ENCODE results near the gene TANGO2.
A peak's percentile ranks its signal among the peaks of the same experiment; 100 is the strongest.

Gene TANGO2

GRCh38 chr22:19998991-19999820, 21.7 kb upstream of the TANGO2 start:
- peaks cover 15% of the 10 kb centered on the region for H3K36me3 Mint-ChIP-seq
- H3K4me3 Mint-ChIP-seq, result no peak overlapping the region

GRCh38 chr22:20000246-20001081, 20.4 kb upstream of the TANGO2 start:
- Mint-ChIP-seq H3K36me3 (peaks cover 18% of the 10 kb centered on the region), H3K27ac (no peak overlapping the region), H3K9me3 (peaks cover 18% of the 10 kb centered on the region), H3K27me3 (peaks cover under 1% of the 10 kb centered on the region), H3K4me1 (no peaks in the 10 kb centered on the region), H3K4me3 (no peak overlapping the region)
- ATAC-seq, result no peak

More at GRCh38 chr22:19998991-19999820, 21.7 kb upstream of the TANGO2 start:
- peaks cover 13% of the 10 kb centered on the region for H3K9me3 Mint-ChIP-seq
- ATAC-seq, result no peak
- no peaks in the 10 kb centered on the region for H3K4me1 Mint-ChIP-seq
- H3K27me3 Mint-ChIP-seq, result peaks cover 13% of the 10 kb centered on the region
- no peak overlapping the region for H3K27ac Mint-ChIP-seq

GRCh38 chr22:20001082-20001638, 19.8 kb upstream of the TANGO2 start:
- peaks cover 18% of the 10 kb centered on the region for H3K9me3 Mint-ChIP-seq
- H3K27ac Mint-ChIP-seq, result no peak overlapping the region
- no peaks in the 10 kb centered on the region for H3K4me1 Mint-ChIP-seq
- ATAC-seq, result no peak
- peaks cover 18% of the 10 kb centered on the region for H3K36me3 Mint-ChIP-seq
- H3K27me3 Mint-ChIP-seq, result no peaks in the 10 kb centered on the region
- no peak overlapping the region for H3K4me3 Mint-ChIP-seq

GRCh38 chr22:20002128-20002527, 18.8 kb upstream of the TANGO2 start:
- Mint-ChIP-seq H3K27ac (no peak overlapping the region), H3K4me1 (no peaks in the 10 kb centered on the region), H3K4me3 (no peak overlapping the region), H3K9me3 (peaks cover 18% of the 10 kb centered on the region), H3K36me3 (peaks cover 18% of the 10 kb centered on the region), H3K27me3 (no peaks in the 10 kb centered on the region)
- no peak for ATAC-seq

- Mint-ChIP-seq H3K4me3 (no peak overlapping the region), H3K27me3 (no peaks in the 10 kb centered on the region), H3K4me1 (no peaks in the 10 kb centered on the region), H3K9me3 (peaks cover 18% of the 10 kb centered on the region), H3K27ac (no peak overlapping the region), H3K36me3 (peaks cover 18% of the 10 kb centered on the region)
- no peak for ATAC-seq
Observed at GRCh38 chr22:20002636-20003035, 18.3 kb upstream of the TANGO2 start.

GRCh38 chr22:20003304-20003703, 17.6 kb upstream of the TANGO2 start:
- Mint-ChIP-seq H3K9me3 (peaks cover 18% of the 10 kb centered on the region), H3K27me3 (no peaks in the 10 kb centered on the region), H3K4me1 (no peaks in the 10 kb centered on the region), H3K27ac (no peak overlapping the region), H3K4me3 (no peak overlapping the region), H3K36me3 (peaks cover 18% of the 10 kb centered on the region)
- ATAC-seq, result no peak

- Mint-ChIP-seq H3K4me3 (no peak overlapping the region), H3K4me1 (no peaks in the 10 kb centered on the region), H3K27ac (no peak overlapping the region), H3K27me3 (no peaks in the 10 kb centered on the region), H3K36me3 (peaks cover 18% of the 10 kb centered on the region), H3K9me3 (peaks cover 18% of the 10 kb centered on the region)
- ATAC-seq, result no peak
Observed at GRCh38 chr22:20004464-20004863, 16.4 kb upstream of the TANGO2 start.

GRCh38 chr22:20008221-20008995, 12.5 kb upstream of the TANGO2 start:
- Mint-ChIP-seq H3K4me3 (no peak overlapping the region), H3K4me1 (no peaks in the 10 kb centered on the region), H3K27ac (peak overlapping the region; percentile 25), H3K9me3 (peaks cover 10% of the 10 kb centered on the region), H3K36me3 (peaks cover 11% of the 10 kb centered on the region), H3K27me3 (no peaks in the 10 kb centered on the region)
- ATAC-seq, result peak; percentile 20

- H3K27me3 Mint-ChIP-seq, result no peaks in the 10 kb centered on the region
- H3K36me3 Mint-ChIP-seq, result peaks cover 5% of the 10 kb centered on the region
- peak overlapping the region; percentile 25 for H3K27ac Mint-ChIP-seq
- no peaks in the 10 kb centered on the region for H3K4me1 Mint-ChIP-seq
- H3K9me3 Mint-ChIP-seq, result peaks cover 6% of the 10 kb centered on the region
- ATAC-seq, result no peak
- no peak overlapping the region for H3K4me3 Mint-ChIP-seq
Observed at GRCh38 chr22:20009018-20009491, 11.9 kb upstream of the TANGO2 start.

- Mint-ChIP-seq H3K27ac (no peak overlapping the region), H3K4me1 (no peaks in the 10 kb centered on the region), H3K9me3 (no peaks in the 10 kb centered on the region), H3K4me3 (no peak overlapping the region), H3K27me3 (no peaks in the 10 kb centered on the region), H3K36me3 (no peaks in the 10 kb centered on the region)
- no peak for ATAC-seq
Observed at GRCh38 chr22:20009582-20010306, 11.2 kb upstream of the TANGO2 start.

- H3K4me3 Mint-ChIP-seq, result no peak overlapping the region
- no peaks in the 10 kb centered on the region for H3K27me3 Mint-ChIP-seq
- H3K36me3 Mint-ChIP-seq, result no peaks in the 10 kb centered on the region
- no peaks in the 10 kb centered on the region for H3K9me3 Mint-ChIP-seq
- H3K27ac Mint-ChIP-seq, result no peak overlapping the region
- H3K4me1 Mint-ChIP-seq, result no peaks in the 10 kb centered on the region
- no peak for ATAC-seq
Observed at GRCh38 chr22:20010307-20011122, 10.4 kb upstream of the TANGO2 start.

- no peaks in the 10 kb centered on the region for H3K4me1 Mint-ChIP-seq
- no peak for ATAC-seq
- no peaks in the 10 kb centered on the region for H3K27me3 Mint-ChIP-seq
- H3K4me3 Mint-ChIP-seq, result no peak overlapping the region
- no peaks in the 10 kb centered on the region for H3K36me3 Mint-ChIP-seq
- H3K9me3 Mint-ChIP-seq, result no peaks in the 10 kb centered on the region
- H3K27ac Mint-ChIP-seq, result no peak overlapping the region
Observed at GRCh38 chr22:20011123-20011992, 9.6 kb upstream of the TANGO2 start.

Data from stimulated activated memory B cell treated with anti-CD40 and anti-IgM and Interleukin-4, amounts not matched to agents 10 μg/mL and 1 μg/mL and 100 μg/mL, for 72 hours (primary cell).